MM.1S (cell line): Measurements from ENCODE around the gene PDILT.

Source experiments
- DNase-seq: peaks from one replicate; pipeline ENCODE4 v3.0.0-alpha.2; 2015
- H2AFZ ChIP-seq: fragments of 300-600 bp; sonication (generic); 2 replicates; pipeline ENCODE4 v1.6.0; 2016; ENCODE audit warnings: antibody characterized with exemption, low read length
- H3F3A ChIP-seq: fragments of 300-600 bp; sonication (generic); 2 replicates; pipeline ENCODE4 v1.6.1; 2016; ENCODE audit warnings: mild to moderate bottlenecking, antibody characterized with exemption, low read length, moderate library complexity, mixed read lengths; ENCODE audit not compliant: insufficient read depth
- H3K27ac ChIP-seq: fragments of 300-600 bp; sonication (generic); 2 replicates; pipeline ENCODE4 v1.5.1; 2016; ENCODE audit warnings: mild to moderate bottlenecking, low read length
- H3K27me3 ChIP-seq: fragments of 300-600 bp; sonication (generic); replicated peaks from 2 replicates; pipeline ENCODE4 v1.6.0; 2016; ENCODE audit warnings: low read length; ENCODE audit not compliant: insufficient read depth
- H3K36me3 ChIP-seq: fragments of 300-600 bp; sonication (generic); replicated peaks from 2 replicates; pipeline ENCODE4 v1.6.1; 2016; ENCODE audit warnings: mild to moderate bottlenecking, low read length, mixed read lengths; ENCODE audit not compliant: insufficient read depth
- H3K4me1 ChIP-seq: fragments of 300-600 bp; sonication (generic); 2 replicates; pipeline ENCODE4 v1.6.1; 2016; ENCODE audit warnings: low read length, mixed read lengths
- H3K4me2 ChIP-seq: fragments of 300-600 bp; sonication (generic); 2 replicates; pipeline ENCODE4 v1.6.0; 2016; ENCODE audit warnings: low read depth, low read length
- H3K4me3 ChIP-seq: fragments of 300-600 bp; sonication (generic); 2 replicates; pipeline ENCODE4 v1.5.1; 2016; ENCODE audit warnings: low read length, mixed read lengths
- H3K79me2 ChIP-seq: fragments of 300-600 bp; sonication (generic); 2 replicates; pipeline ENCODE4 v1.6.1; 2016; ENCODE audit warnings: mixed run types, low read length, mixed read lengths
- H3K9ac ChIP-seq: fragments of 300-600 bp; sonication (generic); 2 replicates; pipeline ENCODE4 v1.6.1; 2016; ENCODE audit warnings: low read length, mixed read lengths
- H3K9me2 ChIP-seq: fragments of 300-600 bp; sonication (generic); replicated peaks from 2 replicates; pipeline ENCODE4 v1.6.1; 2016; ENCODE audit warnings: mild to moderate bottlenecking, low read length, mixed read lengths; ENCODE audit not compliant: insufficient read depth
- H3K9me3 ChIP-seq: fragments of 300-600 bp; sonication (generic); replicated peaks from 2 replicates; pipeline ENCODE4 v1.6.1; 2016; ENCODE audit warnings: mild to moderate bottlenecking, low read length, mixed read lengths; ENCODE audit not compliant: insufficient read depth
- H4K20me1 ChIP-seq: fragments of 300-600 bp; sonication (generic); 2 replicates; pipeline ENCODE4 v1.6.1; 2016; ENCODE audit warnings: mild to moderate bottlenecking, low read length, moderate library complexity, mixed read lengths; ENCODE audit not compliant: insufficient read depth
- CTCF ChIP-seq: fragments of 300-600 bp; sonication (generic); IDR thresholded peaks from 2 replicates; pipeline ENCODE4 v1.5.1; 2016; ENCODE audit warnings: antibody characterized with exemption, low read length, mixed read lengths
- EZH2 ChIP-seq: fragments of 300-600 bp; sonication (generic); optimal IDR thresholded peaks from 2 replicates; pipeline ENCODE3; 2017; ENCODE audit warnings: low read depth, mild to moderate bottlenecking, antibody characterized with exemption, low read length, mixed read lengths
- EZH2phosphoT487 ChIP-seq: fragments of 300-600 bp; sonication (generic); IDR thresholded peaks from 2 replicates; pipeline ENCODE4 v1.6.1; 2018; ENCODE audit warnings: antibody characterized with exemption, low read length

Gene PDILT

GRCh38 chr16:20397468-20398074 is 7.0 kb downstream of the PDILT start:
- H3K36me3 ChIP-seq: no peaks in the 10 kb centered on the region
- H3K4me3 ChIP-seq: no peak overlapping the region
- no peaks in the 10 kb centered on the region for H3K27me3 ChIP-seq
- no peak overlapping the region for H3K27ac ChIP-seq
- H3K79me2 ChIP-seq: no peaks in the 10 kb centered on the region
- no peaks in the 10 kb centered on the region for H3K9me3 ChIP-seq
- no peak overlapping the region for H2AFZ ChIP-seq
- H3K9ac ChIP-seq: no peak overlapping the region
- no peaks in the 10 kb centered on the region for H4K20me1 ChIP-seq
- no peaks in the 10 kb centered on the region for H3F3A ChIP-seq
- no peak for DNase-seq
- TF ChIP-seq CTCF: no peak
- TF ChIP-seq EZH2: no peak
- no peak for TF ChIP-seq EZH2phosphoT487
- H3K9me2 ChIP-seq: no peaks in the 10 kb centered on the region
- H3K4me2 ChIP-seq: no peak overlapping the region
- H3K4me1 ChIP-seq: no peaks in the 10 kb centered on the region

- DNase-seq: no peak
- no peaks in the 10 kb centered on the region for H3K9me2 ChIP-seq
- no peak for TF ChIP-seq EZH2phosphoT487
- no peak for TF ChIP-seq CTCF
- TF ChIP-seq EZH2: no peak
- H3K27me3 ChIP-seq: no peaks in the 10 kb centered on the region
- H3K4me2 ChIP-seq: no peak overlapping the region
- no peaks in the 10 kb centered on the region for H3K4me1 ChIP-seq
- no peak overlapping the region for H2AFZ ChIP-seq
- H3K27ac ChIP-seq: no peak overlapping the region
- H3K9me3 ChIP-seq: no peaks in the 10 kb centered on the region
- H3F3A ChIP-seq: no peaks in the 10 kb centered on the region
- no peaks in the 10 kb centered on the region for H4K20me1 ChIP-seq
- no peaks in the 10 kb centered on the region for H3K36me3 ChIP-seq
- H3K79me2 ChIP-seq: no peaks in the 10 kb centered on the region
- no peak overlapping the region for H3K9ac ChIP-seq
- H3K4me3 ChIP-seq: no peak overlapping the region
These were observed 7.6 kb downstream of the PDILT start for GRCh38 chr16:20396846-20397467.

GRCh38 chr16:20395946-20396345 is 8.6 kb downstream of the PDILT start:
- Histone ChIP-seq H3K4me2 (no peak overlapping the region), H3F3A (no peaks in the 10 kb centered on the region), H3K4me1 (no peaks in the 10 kb centered on the region), H3K9ac (no peak overlapping the region), H3K4me3 (no peak overlapping the region), H3K27ac (no peak overlapping the region), H3K9me3 (no peaks in the 10 kb centered on the region), H2AFZ (no peak overlapping the region), H3K79me2 (no peaks in the 10 kb centered on the region), H3K36me3 (no peaks in the 10 kb centered on the region), H3K27me3 (no peaks in the 10 kb centered on the region), H3K9me2 (no peaks in the 10 kb centered on the region), H4K20me1 (no peaks in the 10 kb centered on the region)
- DNase-seq: no peak
- TF ChIP-seq EZH2phosphoT487: no peak
- TF ChIP-seq CTCF: no peak
- TF ChIP-seq EZH2: no peak
